DMS 273 treated with DMSO at 0.1 percent for 48 hours (cell line): ENCODE data around the gene EXO5.
"Not testable (repeated sequence)": the region's sequence is repeated elsewhere in the genome, so short reads cannot be mapped to it uniquely, and the experiment has no call there.

Source experiments
- DNase-seq: peaks from one replicate; lab custom pipeline; 2025; lab: John Stamatoyannopoulos, UW

EXO5 gene

GRCh38 chr1:40553017-40553416 lies 44.5 kb downstream of the EXO5 start:
- no peak for DNase-seq

GRCh38 chr1:40554807-40555206 lies 46.2 kb downstream of the EXO5 start:
- not testable (repeated sequence) for DNase-seq

- DNase-seq, result no peak
Measured at GRCh38 chr1:40556121-40556520, 47.6 kb downstream of the EXO5 start.

- DNase-seq, result not testable (repeated sequence)
Measured at GRCh38 chr1:40558241-40558640, 49.7 kb downstream of the EXO5 start.

- no peak for DNase-seq
Measured at GRCh38 chr1:40562185-40562584, 53.6 kb downstream of the EXO5 start.

- no peak for DNase-seq
Measured at GRCh38 chr1:40563266-40563665, 54.7 kb downstream of the EXO5 start.

- DNase-seq, result no peak
Measured at GRCh38 chr1:40564506-40564905, 55.9 kb downstream of the EXO5 start.

GRCh38 chr1:40564913-40565312 lies 56.3 kb downstream of the EXO5 start:
- DNase-seq, result no peak
